HG03354 (cell line): ENCODE results near the gene MIOX.

ENCODE experiments used
- ATAC-seq: cut with Tn5 transposase; IDR thresholded peaks from one replicate; pipeline ENCODE4 v1.9.1; 2021; ENCODE audit warnings: mild to moderate bottlenecking; ENCODE audit not compliant: unreplicated experiment, poor library complexity, severe bottlenecking

The MIOX gene

DNA sequence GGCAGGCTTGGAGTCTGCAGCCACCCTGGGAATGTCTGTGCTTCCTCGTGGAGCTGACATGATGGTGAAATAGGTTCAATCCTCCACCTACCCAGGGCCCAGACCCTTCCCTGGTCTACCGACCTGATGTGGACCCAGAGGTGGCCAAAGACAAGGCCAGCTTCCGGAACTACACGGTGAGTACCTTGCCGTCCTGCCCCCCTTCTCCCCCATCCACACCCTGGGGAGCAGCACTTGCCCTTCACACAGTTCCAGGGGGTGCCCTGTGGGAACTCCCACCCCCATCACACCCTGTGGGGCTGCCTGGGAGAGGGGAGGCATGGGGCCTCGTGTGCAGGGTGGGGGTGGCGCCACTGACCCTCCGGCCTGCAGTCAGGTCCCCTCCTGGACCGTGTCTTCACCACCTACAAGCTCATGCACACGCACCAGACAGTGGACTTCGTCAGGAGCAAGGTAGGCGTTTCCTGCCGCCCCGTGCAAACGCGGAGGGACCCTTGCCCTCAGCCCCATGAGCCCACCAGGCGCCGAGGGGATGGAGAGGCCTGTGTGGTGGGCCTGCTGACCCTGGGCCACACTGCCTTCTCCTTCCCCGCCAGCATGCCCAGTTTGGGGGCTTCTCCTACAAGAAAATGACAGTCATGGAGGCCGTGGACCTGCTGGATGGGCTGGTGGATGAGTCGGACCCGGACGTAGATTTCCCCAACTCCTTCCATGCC lies 789 bp downstream of the MIOX start:
- no peak for ATAC-seq

DNA sequence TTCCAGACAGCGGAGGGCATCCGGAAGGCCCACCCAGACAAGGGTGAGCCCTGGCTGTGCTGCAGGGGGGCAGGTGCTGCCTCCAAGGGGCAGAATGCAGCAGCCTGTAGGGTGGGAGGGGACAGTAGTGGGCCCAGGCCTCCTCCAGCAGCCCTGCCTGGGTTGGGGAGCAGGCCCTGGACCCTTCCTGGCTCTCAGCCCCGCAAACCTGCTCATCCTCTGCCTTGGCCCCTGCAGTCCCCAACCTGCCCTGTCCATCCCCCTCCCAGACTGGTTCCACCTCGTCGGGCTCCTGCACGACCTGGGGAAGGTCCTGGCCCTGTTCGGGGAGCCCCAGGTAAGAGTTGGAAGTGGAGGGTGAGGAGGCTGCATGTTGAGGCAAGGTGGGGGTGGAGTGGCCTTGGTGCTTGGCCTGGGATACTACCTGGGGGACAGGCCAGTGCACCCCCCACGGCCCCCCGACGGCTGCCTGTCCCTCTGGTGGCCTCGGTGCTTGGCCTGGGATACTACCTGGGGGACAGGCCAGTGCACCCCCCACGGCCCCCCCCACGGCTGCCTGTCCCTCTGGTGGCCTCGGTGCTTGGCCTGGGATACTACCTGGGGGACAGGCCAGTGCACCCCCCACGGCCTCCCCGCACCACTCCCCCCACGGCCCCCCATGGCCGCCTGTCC lies 1.5 kb downstream of the MIOX start:
- ATAC-seq, result no peak

DNA sequence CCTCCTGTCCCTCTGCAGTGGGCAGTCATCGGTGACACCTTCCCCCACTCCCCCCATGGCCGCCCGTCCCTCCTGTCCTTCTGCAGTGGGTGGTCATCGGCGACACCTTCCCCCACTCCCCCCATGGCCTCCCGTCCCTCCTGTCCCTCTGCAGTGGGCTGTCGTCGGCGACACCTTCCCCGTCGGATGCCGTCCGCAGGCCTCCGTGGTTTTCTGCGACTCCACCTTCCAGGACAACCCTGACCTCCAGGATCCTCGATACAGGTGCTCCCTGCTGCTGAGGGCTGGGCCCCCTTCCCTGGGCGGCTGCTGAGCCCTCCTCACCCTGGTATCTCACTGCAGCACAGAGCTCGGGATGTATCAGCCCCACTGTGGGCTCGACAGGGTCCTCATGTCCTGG lies 2.2 kb downstream of the MIOX start:
- no peak for ATAC-seq

DNA sequence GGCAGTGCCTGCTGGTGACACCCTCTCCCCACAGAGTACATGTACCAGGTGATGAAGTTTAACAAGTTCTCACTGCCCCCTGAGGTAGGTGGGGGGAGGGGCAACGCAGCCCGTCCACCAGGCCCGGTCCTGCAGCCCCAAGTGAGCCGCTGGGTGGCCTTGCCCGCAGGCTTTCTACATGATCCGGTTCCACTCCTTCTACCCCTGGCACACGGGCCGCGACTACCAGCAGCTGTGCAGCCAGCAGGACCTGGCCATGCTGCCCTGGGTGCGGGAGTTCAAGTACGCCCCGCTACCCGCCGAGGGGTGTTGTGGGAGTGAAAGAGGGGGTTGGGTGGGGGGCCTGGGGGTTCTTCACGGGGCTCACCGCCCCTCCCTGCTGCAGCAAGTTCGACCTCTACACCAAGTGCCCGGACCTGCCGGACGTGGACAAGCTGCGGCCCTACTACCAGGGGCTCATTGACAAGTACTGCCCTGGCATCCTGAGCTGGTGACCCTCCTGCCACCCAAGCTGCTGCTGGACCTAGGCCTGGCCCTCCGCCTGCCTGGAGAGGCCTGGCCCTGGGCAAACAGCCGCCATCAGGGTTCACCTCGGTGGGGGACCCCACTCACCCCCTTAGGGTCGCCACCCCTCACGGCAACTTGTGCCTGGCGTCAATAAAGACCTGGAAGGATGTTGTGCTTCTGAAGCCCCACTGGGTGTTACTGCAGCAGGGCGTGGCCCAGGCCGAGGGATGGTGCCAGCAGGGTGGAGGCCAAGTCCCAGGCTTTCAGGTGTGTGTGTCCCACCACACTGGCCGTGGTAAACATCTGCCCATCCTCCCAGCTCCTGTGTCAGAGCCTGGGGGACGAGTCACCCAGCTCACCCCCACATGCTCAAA lies 2.9 kb downstream of the MIOX start:
- no peak for ATAC-seq

DNA sequence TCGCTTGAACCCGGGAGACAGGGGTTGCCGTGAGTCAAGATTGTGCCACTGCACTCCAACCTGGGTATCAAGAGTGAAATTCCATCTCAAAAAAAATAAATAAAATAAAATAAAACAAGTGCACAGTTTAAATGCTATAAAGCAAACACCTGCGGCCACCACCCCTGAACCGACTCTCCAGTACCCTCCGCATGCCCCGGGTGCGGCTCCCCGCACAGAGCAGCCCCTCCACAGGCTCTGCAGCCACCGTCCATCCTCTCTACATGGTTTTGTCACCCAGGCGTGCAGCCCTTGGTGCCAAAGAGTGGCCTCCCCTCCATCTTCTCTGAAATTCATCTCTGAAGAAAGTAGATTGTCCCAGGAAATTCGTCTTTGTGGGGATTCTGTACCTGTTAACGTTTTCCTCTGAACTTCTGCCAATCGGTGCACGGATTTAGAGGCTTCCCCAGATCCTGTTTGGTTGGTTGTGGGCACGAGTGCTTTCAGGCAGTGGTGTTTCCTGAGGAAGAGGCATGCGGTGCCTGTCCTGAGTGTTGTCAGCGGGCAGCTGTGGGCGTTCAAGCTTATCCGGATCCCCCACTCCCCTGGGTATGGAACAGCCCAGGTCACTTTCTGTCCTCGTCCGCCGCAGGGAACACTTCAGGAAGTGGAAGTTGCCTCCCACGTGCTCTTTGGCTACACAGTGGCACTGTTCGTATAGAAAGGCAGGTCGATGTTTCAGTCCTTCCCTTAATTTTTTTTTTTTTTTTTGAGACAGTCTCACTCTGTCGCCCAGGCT lies 4.1 kb downstream of the MIOX start:
- no peak for ATAC-seq

DNA sequence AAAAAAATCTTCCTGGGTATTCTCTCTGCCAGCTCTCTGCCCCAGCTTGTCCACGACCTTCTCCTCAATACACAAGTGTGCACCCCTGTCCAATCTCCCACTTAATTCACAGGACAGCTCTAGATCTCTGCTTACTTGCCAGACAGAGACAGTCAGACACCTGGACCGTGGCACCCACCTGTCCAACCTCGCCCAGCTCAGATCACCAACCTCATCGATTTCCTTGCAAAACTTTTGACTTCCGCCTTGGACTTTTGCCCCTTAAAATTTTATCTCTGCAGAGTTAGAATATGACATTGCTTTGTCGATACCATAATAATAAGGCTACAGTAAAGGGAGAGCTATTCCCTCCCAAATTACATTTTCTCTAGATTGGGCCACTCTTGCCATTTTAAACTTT lies 10.4 kb downstream of the MIOX start:
- ATAC-seq, result no peak

DNA sequence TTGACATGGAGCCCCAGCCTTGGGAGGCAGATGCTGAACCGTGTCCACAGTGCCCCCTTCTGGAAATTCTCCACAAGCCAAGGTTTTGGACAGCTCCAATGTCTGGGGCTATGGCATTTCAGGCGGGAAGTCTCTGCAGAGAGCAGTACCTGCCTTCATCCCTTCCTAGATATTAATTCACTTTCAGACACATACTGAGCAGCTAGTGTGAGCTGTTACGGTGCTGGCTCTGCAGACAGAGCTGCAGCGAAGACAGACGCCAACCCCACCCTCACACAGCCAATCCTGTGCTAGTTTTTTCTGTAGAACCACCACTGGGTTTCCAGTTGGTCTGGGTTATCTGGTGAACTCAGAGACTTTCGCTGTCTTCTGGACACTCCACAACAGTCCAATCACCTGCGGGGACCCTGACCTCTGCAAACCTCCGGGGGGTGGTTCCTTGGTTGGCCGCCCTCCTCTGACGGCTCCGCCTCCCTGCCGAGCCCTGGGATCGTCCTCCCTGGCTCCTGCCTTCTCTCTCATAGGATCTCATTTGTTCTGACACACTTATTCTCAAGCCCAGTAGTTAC lies 11.7 kb downstream of the MIOX start:
- ATAC-seq, result no peak

DNA sequence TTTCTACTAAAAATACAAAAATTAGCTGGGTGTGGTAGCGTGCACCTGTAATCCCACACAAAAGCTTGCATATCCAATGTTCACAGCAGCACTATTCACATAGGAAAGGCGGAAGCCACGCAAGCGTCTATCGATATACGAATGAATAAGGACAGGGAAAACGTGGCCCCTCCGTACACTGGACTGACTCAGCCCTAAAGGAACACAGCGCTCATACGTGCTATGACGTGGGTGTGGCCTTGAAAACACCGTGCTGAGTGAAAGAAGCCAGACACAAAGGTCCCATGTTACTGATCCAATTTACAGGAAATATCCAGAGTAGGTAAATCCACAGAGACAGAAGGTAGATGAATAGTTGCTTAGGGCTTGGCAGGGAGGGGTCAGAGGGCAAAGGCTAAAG lies 13.8 kb downstream of the MIOX start:
- no peak for ATAC-seq

DNA sequence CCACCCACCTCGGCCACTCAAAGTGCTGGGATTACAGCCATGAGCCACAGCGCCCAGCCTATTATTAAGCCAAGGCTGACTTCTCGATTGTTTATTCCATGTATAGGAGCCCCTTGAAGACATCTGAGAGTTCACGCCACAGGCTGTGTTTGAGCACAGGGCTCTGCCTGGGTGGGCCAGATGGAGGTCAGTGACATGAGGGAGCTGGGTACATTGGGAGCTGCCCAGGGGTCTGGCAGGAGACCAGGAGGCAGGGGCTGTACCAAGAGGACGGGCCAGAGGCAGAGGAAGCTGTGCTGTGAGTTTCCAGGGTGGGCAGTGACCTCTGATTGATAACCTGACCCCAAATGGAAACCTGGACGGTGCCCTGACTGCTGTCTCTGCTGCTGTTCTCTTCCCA lies 15.4 kb downstream of the MIOX start:
- no peak for ATAC-seq

DNA sequence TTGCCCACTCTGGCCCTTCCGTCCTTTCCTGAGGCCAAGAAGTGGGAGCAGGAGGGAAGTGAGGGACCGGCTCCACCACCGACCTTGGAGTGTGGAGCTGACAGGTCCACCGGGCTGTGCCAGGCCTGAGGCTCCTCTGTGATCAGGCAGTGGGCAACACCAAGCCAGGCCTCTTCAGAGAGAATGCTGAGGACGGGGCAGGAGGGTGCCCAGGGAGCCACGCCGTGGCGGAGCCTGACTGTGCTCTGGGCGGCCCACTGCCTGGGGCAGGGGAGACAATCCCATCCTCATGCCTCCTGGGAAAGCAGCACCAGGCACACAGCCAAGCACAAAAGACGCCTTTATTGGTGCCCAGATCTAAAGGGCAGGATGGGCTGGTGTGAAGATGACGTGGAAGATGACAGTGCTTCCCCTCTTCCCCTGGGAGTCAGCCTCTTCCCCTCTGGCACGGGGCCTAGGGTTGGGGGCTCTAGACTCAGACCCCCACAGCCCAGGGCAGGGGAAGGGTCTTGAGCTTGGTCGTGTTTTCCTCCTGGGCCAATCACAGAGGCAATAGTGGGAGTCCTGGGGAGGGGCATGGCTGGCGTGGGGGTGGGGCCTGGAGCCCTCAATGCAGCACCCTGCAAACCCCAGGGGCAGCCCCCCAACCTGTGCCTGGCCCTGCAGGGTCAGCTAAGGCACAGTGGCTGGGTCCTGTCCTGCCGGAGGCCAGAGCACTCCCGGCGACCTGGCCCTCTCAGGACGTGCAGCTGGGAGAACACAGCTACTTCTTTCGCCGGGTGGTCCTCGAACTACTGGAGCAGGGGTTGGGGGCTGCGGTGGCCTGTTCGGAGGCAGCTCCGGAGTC lies 16.2 kb downstream of the MIOX start:
- ATAC-seq, result no peak

DNA sequence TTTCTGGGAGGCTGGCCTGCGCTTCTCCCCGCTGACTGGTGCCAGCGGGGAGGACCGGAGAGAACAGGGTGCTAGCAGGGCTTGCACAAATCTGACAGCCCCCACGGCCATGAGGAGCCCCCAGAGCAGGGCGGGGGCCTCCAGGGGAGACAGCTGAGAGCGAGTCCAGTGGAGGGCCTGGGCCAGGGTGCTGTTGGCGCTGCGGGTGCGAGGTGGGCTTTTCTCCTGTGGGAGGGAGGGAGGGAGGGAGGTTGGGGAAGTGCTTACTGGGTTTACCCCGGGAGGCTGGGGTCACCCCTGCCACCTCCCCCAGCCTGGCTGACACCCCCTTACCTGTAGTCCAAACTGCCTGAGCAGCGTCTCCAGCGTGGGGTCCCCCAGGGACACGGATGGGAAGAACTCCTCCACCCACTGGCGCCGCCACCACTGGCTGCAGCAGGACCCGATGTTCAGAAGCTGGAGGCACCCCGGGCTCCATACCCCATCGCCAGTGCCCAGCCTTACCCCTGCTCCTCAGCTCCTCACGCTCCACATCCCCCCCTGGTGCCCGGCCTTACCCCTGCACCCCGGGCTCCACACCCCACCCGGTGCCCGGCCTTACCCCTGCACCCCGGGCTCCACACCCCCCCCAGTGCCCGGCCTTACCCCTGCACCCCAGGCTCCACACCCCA lies 17.0 kb downstream of the MIOX start:
- no peak for ATAC-seq

DNA sequence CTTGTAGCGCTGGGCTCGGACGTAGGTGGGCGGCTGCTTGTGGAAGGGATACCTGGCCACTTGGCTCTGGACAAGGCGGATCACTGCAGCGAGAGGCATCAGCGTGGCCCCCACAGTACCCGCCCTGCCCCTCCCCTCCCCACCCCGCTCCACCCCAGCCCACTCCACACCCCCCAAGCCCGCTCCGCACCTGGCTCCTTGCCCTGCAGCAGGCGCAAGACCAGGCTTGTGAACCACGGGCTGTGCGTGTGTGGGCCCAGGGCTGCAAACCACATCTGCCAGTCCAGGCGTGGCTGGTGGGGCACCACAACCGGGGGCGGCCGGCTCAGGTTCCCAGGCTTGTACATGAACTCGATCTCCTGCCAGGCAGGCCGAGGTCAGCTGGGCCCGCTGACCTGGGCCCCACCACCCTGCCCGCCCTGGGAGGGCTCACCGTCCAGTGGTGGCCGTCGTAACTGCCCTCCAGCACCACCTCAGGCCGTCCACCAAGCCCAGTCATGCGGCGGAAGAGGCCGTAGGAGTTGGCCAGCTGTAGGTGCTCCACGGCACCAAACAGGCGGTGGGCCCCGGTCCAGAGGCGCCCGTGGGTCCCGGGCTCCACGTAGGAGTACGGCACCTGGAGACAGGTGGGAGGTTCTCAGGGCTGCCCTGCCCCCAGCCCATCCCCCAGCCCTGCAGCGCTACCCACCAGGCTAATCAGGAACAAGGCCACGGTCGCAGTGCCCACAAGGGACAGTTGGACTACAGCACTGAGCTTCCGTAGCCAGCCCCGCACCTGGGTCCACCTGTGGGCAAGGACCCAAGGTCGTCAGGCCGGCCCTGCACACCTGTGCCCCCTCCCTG lies 17.9 kb downstream of the MIOX start:
- ATAC-seq, result no peak

DNA sequence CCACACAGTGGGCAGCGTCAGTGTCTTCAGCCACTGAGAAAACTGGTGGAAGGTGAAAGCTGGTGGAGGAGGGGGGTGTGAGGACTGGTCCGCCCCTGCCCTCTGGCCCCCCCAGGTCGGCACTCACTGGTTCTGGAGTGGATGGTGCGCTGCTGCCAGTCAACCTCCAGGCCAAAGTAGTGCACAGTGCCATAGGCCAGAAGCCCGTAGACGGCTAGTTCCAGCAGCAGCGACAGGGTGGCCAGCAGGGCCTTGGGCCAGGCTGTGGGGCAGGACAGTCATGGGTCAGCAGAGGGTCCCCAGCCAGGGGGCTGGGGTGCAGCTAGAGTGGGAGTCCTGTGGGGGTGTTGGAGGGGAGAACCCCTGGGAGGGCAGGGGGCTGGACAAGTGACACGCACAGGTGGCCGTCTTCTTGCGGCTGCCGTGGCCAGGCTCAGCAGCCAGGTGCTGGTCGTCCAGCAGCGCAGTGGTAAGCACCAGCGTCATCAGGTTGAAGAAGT lies 18.7 kb downstream of the MIOX start:
- no peak for ATAC-seq

DNA sequence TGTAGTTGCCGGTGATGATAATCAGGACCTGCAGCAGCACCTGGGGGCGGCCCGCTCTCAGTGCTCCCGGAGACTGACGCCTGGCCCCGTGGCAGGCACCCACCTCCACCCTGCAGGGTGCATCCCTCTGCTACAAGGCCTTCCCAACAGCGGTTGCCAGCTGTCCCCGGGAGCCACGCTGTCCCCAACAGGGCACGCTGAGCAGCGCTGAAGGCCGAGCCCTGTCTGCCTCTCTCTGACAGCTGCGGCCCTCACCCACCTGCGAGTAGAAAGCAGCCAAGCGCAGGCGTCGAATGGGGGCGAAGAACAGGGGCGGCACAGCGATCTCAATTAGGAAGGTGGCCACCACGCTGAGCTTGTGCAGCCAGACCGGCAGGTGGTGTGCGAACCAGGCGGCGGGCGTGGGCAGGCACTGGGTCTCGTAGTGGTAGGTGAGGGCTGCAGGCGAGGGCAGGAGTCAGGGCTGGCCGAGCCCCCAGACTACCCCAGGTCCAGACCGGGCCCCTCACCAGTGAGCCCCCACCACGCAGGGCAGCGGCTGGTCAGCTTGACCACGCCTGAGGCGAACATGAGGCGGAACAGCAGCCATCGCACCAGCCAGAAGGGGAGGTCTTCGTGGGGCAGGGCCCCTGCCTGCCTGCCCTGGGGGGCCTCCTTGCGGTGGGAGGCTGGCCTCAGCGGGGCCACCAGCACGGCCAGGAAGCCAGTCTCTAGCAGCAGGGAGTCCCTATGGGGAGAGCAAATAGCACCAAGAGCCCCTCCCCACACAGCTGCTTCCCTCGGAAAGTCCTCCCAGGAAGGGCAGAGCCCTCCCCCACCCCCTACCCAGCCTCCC lies 19.3 kb downstream of the MIOX start:
- no peak for ATAC-seq

DNA sequence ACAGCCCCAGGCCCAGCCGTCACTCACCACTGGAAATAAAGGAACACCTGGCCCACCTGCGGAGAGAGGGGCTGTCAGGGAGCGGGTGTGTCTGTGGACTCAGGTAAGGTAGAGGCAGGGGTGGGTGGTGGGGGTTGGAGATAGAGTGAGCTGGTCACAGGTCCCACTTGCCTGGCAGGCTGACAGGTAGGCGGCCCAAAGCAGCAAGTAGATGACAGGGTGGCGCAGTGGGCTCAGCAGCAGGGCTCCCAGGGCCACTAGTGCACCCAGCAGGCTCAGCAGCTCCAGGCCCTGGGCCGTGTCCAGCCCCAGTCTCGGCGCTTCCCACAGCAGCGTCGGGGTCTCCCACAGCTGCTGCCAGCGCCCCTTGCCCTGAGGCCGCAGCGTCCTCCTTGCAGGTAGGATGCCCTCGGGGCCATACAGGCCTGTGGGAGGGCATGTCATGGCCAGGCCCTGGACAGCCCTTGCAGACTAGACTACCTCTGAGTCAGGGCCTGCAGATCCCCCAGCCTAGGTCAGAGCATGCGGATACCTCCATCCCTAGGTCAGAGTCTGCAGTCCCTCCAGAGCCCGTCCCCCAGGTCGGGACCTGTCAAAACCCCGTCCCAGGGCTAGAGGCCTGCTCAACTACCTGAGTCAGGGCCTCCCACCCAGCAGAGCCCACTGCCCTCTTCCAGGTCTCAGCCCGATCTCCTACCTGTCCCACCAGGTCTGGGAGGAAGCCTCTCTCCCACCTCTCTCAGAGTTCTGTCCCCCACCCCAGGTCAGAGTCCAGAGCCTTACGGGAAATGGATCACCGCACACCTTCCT lies 20.2 kb downstream of the MIOX start:
- no peak for ATAC-seq
